Heart left ventricle (tissue), 16 donors: Measurements from ENCODE around the gene TCP1. TPM values are rescaled to one million over a fixed set of nuclear protein-coding genes. Genes with fewer than 3 reads are reported as not detected.

ENCODE experiments used
- ATAC-seq, 4 donors: fragments of 200-7000 bp; cut with Tn5 transposase; one replicate each; pipeline ENCODE4 v1.9.1; 2020 to 2022; ENCODE audit warnings: moderate library complexity in 4 of 4, mild to moderate bottlenecking in 3 of 4, moderate number of reproducible peaks in 1 of 4
- DNase-seq, 5 donors: peaks; one replicate each; pipeline ENCODE4 v3.0.0-alpha.2; 2020
- H3K27ac ChIP-seq, 12 donors: fragments of 200-600 bp; sonication (generic) in 4 of 12; one replicate each; pipeline versions ENCODE4 v1.5.0 to v1.8.0; 2016 to 2022; ENCODE audit warnings: mild to moderate bottlenecking in 2 of 12
- H3K27me3 ChIP-seq, 9 donors: fragments of 200-600 bp; sonication (generic) in 2 of 9; one replicate each; pipeline versions ENCODE4 v1.5.1 to v1.8.0; 2016 to 2022; ENCODE audit warnings: mild to moderate bottlenecking in 3 of 9
- H3K36me3 ChIP-seq, 9 donors: fragments of 200-600 bp; sonication (generic) in 2 of 9; one replicate each; pipeline versions ENCODE4 v1.5.0 to v1.8.0; 2018 to 2022; ENCODE audit warnings: mild to moderate bottlenecking in 2 of 9
- H3K4me1 ChIP-seq, 12 donors: fragments of 200-600 bp; sonication (generic) in 4 of 12; one replicate each; pipeline versions ENCODE4 v1.5.0 to v1.8.0; 2016 to 2022; ENCODE audit warnings: mild to moderate bottlenecking in 3 of 12
- H3K4me3 ChIP-seq, 12 donors: fragments of 200-600 bp; sonication (generic) in 4 of 12; one replicate each; pipeline versions ENCODE4 v1.5.0 to v1.8.0; 2017 to 2022; ENCODE audit warnings: mild to moderate bottlenecking in 9 of 12, moderate library complexity in 4 of 12
- H3K9me3 ChIP-seq, 12 donors: fragments of 200-600 bp; sonication (generic) in 4 of 12; one replicate each; pipeline versions ENCODE4 v1.5.0 to v1.8.0; 2016 to 2022; ENCODE audit warnings: mild to moderate bottlenecking in 1 of 12
- POLR2A ChIP-seq, 2 donors: fragments of 450-650 bp; IDR thresholded peaks; one replicate each; pipeline ENCODE4 v1.6.1; 2017; ENCODE audit warnings: antibody characterized with exemption in 2 of 2, mild to moderate bottlenecking in 2 of 2, moderate library complexity in 2 of 2
- WGBS, 4 donors: extraction: QIAGEN DNeasy Blood & Tissue Kit in 2 of 4; methylation state at CpG; one replicate each; pipeline versions ENCODE4 v1.1.5 to v1.1.7; 2013 to 2018; 5-methylcytosine and 5-hydroxymethylcytosine counted together
- intact Hi-C, 10 donors: fragments of 100-400 bp; cut with DNase I; formaldehyde crosslinking; loops; one replicate each; pipeline versions ENCODE4 v1.11.1 to v1.14.2; 2022
- polyA plus RNA-seq, 2 donors: library from polyadenylated mRNA; stranded (reverse); fragments of 200-250 nt; gene quantifications; one replicate each; pipeline ENCODE4 v1.2.3, GENCODE V29; 2013
- total RNA-seq, 9 donors: library from RNA; depleted of rRNA in 2 of 9; stranded (reverse); fragments of >200 nt in 2 of 9; fragmentation: NEBNext Ultra II Directional in 3 of 9; extraction: Animal tissue kit (Norgen Biotek cat#: 25700) in 3 of 9; gene quantifications; one replicate each; pipeline versions ENCODE4 v1.1.0 to v1.2.4, GENCODE V29; 2016 to 2023
- TF ChIP-seq, protein P1 (sequence below), 12 donors: fragments of 200-600 bp; sonication (generic) in 4 of 12; IDR thresholded peaks; one replicate each; pipeline versions ENCODE4 v1.5.0 to v1.8.0; 2018 to 2022; ENCODE audit warnings: antibody characterized with exemption in 12 of 12, mild to moderate bottlenecking in 5 of 12
- donor health status: ischemic (EF 13 %, LVEDD 7.1; RV severe dilation, severe dysfunction).
- donor health status: healthy with polysubstance abuse.
- donor health status: DM: no; HTN: yes; CAD: no.
- donor health status: DM: no; HTN: no; CAD: no.
- donor health status: ischemic (EF 25% LVEDD 6.9; RV normal size, moderate dysfunction).
- donor health status: ischemic (EF 25% LVEDD 5.7; RV mildly dilated, moderate dysfunction).
- donor health status: healthy.
- donor health status: DM: yes; HTN: yes; CAD: no.
- donor health status: ischemic (EF 35%, LVEDD 5.7; RV mildly dilated, moderate dysfunction).
- donor health status: nonischemic (EF 11% LVEDD 7.7; RV severe dilation, severe dysfunction).
- donor health status: DM: yes; HTN: yes; CAD: no.
- donor health status: PGD.
- donor health status: ischemic (EF 29% LVEDD 5.4; RV normal size, mild dysfunction).
- donor health status: nonischemic (EF 23%, LVEDD 6.1; RV moderate dilation, normal function).

TCP1 gene
- total and polyA plus RNA-seq, 11 donors, result 89.2 to 241 (median 142) TPM

DNA sequence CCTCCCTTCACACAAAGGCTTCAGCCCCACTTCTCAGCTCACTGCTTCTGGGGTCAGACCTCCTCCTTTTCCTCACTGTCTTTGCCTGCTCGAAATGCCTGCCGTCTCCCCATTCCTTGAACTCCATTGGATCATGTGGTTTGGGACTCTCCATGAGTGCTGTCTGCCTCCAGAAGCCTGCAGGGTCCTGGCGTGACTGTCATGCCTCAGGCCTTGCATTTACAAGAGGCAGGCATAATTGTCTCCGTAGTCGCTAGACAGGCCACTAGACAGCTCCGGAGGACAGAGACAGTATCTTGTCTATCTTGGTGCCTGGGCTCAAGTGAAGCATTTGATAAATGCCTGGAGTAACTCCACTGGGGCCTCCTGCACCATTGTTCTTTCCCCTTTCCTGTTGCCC is 26.0 kb upstream of the TCP1 start:
- intact Hi-C loops, result no loop called here
- Histone ChIP-seq H3K4me3 (no peak overlapping the region), H3K9me3 (no peaks in the 10 kb centered on the region), H3K27me3 (no peaks in the 10 kb centered on the region), H3K27ac (no peak overlapping the region), H3K4me1 (no peaks in the 10 kb centered on the region), H3K36me3 (no peaks in the 10 kb centered on the region)
- TF ChIP-seq, protein P1, sequence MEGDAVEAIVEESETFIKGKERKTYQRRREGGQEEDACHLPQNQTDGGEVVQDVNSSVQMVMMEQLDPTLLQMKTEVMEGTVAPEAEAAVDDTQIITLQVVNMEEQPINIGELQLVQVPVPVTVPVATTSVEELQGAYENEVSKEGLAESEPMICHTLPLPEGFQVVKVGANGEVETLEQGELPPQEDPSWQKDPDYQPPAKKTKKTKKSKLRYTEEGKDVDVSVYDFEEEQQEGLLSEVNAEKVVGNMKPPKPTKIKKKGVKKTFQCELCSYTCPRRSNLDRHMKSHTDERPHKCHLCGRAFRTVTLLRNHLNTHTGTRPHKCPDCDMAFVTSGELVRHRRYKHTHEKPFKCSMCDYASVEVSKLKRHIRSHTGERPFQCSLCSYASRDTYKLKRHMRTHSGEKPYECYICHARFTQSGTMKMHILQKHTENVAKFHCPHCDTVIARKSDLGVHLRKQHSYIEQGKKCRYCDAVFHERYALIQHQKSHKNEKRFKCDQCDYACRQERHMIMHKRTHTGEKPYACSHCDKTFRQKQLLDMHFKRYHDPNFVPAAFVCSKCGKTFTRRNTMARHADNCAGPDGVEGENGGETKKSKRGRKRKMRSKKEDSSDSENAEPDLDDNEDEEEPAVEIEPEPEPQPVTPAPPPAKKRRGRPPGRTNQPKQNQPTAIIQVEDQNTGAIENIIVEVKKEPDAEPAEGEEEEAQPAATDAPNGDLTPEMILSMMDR (IDR thresholded peaks at IDR 0.05), result no peak
- WGBS, 4 donors, result 72 to 81% (median 74%) methylated on average over 6 of the region's 6 CpGs
- DNase-seq (no peak), ATAC-seq (no peak)

DNA sequence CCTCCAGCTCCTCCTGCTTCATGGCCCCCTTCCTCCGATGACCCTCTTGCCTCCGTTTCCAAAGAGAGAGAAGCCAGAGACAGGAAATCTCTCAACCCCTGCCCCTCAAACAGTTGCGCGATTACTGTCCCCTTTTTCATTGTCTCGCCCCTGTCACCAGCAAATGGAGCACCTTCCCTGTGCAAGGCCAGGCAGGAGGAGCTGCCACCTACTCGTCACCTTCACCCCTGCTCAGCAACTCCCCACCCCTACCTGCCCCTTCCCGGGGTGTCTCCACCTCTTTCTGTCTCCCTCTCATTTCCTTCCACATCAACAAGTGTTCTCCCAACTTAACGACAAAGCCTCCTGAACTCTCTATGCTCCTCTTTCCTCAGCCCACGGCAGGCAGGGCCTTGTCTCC is 24.4 kb upstream of the TCP1 start:
- no peak overlapping the region for H3K27ac ChIP-seq

DNA sequence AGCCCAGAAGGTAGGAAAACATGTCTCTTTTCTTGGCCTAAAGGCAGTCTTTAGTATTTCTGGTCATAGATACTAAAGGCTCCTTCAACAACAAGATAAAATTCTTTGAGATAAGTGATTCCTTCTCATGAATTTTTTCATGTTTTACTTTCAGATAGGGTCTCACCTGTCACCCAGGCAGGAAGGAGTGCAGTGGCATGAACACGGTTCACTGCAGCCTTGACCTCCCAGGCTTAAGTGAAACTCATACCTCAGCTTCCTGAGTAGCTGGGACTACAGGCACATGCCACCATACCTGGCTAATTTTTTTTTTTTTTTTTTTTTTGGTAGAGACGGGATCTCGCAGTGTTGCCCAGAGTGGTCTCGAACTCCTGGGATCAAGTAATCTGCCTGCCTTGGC is 19.7 kb upstream of the TCP1 start:
- Histone ChIP-seq H3K36me3 (no peaks in the 10 kb centered on the region), H3K27ac (no peak overlapping the region), H3K27me3 (no peaks in the 10 kb centered on the region), H3K4me1 (no peaks in the 10 kb centered on the region), H3K4me3 (no peak overlapping the region), H3K9me3 (no peaks in the 10 kb centered on the region)
- 88 to 93% (median 90%) methylated on average over 4 of the region's 4 CpGs for WGBS, 4 donors
- no peak for DNase-seq
- intact Hi-C loops, result no loop called here
- TF ChIP-seq POLR2A (IDR thresholded peaks at IDR 0.05), result no peak
- ATAC-seq, result no peak

More for the DNA sequence above, 24.4 kb upstream of the TCP1 start:
- no peak overlapping the region for H3K4me3 ChIP-seq
- ATAC-seq (no peak), DNase-seq (no peak)
- no peaks in the 10 kb centered on the region for H3K27me3 ChIP-seq
- no peak for TF ChIP-seq POLR2A (IDR thresholded peaks at IDR 0.05)
- TF ChIP-seq, protein P1 (IDR thresholded peaks at IDR 0.05), result no peak
- intact Hi-C loops, result no loop called here
- no peaks in the 10 kb centered on the region for H3K9me3 ChIP-seq
- no peaks in the 10 kb centered on the region for H3K36me3 ChIP-seq
- WGBS, 4 donors, result 78 to 85% (median 81%) methylated on average over 9 of the region's 9 CpGs
- no peaks in the 10 kb centered on the region for H3K4me1 ChIP-seq

DNA sequence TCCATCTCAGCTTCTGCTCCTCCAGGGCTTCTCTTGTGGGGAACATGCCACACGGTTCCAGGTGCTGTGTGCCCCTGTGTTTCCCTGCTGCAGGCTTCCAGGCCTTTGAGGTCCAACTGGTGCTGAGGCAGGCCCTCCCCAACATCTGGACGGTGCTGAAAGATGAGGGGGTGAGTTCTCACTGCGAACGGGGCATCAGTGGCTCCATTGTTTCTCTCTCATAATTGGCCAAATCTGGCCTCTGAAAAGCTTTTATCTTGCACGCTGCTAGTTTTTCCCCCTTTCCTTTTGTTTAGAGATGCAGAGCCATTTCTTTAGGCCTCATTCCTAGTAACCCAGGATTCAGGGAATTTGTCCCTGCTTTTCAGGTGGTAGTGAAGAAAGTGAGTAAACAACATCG is 19.2 kb upstream of the TCP1 start:
- intact Hi-C loops, result no loop called here
- DNase-seq, result no peak
- Histone ChIP-seq H3K27ac (no peak overlapping the region), H3K9me3 (no peaks in the 10 kb centered on the region), H3K4me1 (no peaks in the 10 kb centered on the region), H3K4me3 (no peak overlapping the region), H3K27me3 (no peaks in the 10 kb centered on the region), H3K36me3 (no peaks in the 10 kb centered on the region)
- TF ChIP-seq POLR2A (IDR thresholded peaks at IDR 0.05), result no peak
- TF ChIP-seq, protein P1 (IDR thresholded peaks at IDR 0.05), result no peak
- no peak for ATAC-seq
- 71 to 87% (median 86%) methylated on average over 6 of the region's 6 CpGs for whole genome bisulfite sequencing, 4 donors

DNA sequence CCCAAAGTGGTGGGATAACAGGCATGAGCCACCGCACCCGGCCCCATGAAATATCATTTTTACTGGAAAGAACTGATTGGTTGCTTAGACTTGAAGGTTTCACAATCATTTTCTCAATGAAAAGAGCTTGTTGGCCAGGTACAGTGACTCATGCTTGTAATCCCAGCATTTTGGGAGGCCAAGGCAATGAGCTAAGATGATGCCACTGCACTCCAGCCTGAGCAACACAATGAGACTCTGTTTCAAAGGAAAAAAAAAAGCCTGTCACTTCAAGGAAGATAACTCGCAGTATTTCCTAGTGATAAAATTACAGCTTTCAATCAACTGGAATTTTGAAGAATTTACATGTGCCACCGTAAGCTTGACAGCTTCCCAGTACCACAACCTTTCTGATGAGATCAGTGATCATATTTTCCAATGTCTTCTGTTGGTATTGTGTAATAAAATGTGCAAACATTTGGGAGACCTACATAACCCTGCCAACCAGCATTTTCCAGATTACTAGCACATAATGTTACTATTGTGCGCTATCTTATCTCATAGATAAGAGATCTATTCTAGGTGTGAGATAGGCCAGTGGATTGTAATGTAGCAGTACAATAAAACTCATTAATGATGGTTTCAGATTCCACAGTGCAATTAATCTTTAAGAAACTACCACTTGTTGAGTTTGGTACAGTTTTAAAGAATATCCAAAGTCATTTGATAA is 17.9 kb upstream of the TCP1 start:
- H3K27ac ChIP-seq, result no peak overlapping the region
- no peak for DNase-seq
- TF ChIP-seq, protein P1 (IDR thresholded peaks at IDR 0.05), result no peak
- TF ChIP-seq POLR2A (IDR thresholded peaks at IDR 0.05), result no peak
- WGBS, 4 donors, result 84 to 91% (median 89%) methylated on average over 5 of the region's 5 CpGs
- intact Hi-C loops, result no loop called here
- ATAC-seq, result no peak
- H3K4me3 ChIP-seq, result no peak overlapping the region
- no peaks in the 10 kb centered on the region for H3K36me3 ChIP-seq
- H3K27me3 ChIP-seq, result no peaks in the 10 kb centered on the region
- no peaks in the 10 kb centered on the region for H3K9me3 ChIP-seq
- no peaks in the 10 kb centered on the region for H3K4me1 ChIP-seq
